T-helper 2 cell treated with Interferon-gamma antibody and Interleukin-4, amounts not matched to agents 100 ng/mL and 5 ng/mL, for 36 hours (primary cell): ENCODE measurements around the gene STK32C. TPM values are rescaled to one million over a fixed set of nuclear protein-coding genes. Genes with fewer than 3 reads are reported as not detected.

Source experiments
- intact Hi-C: fragments of 100-400 bp; cut with micrococcal nuclease; formaldehyde crosslinking; loops from one replicate; pipeline ENCODE4 v1.15.1; 2023
- total RNA-seq: library from RNA; stranded (reverse); gene quantifications from 2 replicates; pipeline ENCODE4 v1.2.3, GENCODE V29; 2022

Gene STK32C
- total RNA-seq, 1 donor from 2014 or later: 10.6 TPM

DNA sequence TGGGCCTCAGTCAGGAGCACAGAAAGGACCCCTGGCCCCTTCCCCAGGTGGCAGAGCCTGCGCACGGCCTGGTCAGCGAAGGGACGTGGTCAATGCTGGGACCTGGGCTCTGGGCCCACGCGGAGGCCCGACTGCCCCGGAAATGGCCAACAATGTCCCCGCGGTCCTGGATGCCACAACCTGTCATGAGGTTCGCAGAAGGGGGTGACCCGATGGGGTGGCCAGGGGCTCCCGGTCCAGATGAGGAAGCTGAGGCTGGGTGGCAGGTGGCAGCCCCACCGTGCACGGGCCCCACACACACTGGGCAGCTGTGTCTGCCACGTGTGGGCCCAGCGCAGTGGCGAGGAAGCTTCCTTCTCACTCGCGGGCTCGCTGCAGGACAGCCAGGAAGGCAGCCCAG, 71.6 kb downstream of the STK32C start:
- intact Hi-C loops: no loop called here

- intact Hi-C loops: no loop called here
Measured at GRCh38 chr10:132234860-132235259, 72.9 kb downstream of the STK32C start.

DNA sequence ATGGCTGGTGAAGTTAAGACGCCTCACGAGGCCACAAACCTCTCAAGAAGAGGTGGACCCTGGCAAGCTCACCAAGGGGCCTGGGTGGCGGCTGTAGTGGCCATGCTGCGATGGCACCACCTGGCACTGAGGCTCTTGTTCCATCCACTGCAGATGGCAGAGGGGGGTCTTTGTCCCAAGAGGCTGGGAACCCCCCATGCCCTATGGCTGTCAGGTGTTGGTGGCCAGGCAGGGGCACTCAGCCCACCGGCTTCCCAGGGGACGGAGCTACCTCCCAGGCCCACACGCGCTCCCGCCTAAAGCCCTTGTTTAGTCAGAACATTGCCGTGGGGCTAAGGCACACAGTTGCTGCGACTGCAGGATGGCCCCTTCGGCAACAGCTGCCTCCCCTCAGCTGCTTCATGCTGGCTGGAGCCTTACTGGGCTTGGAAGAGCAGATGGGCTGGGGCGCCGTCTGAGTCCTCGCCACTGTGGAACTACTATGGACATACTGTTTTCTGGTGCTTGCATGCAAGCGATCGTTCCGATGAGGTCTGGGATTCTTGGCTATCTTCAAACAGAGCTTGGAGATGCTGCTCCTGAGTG, 74.2 kb downstream of the STK32C start:
- intact Hi-C loops: no loop called here

GRCh38 chr10:132232981-132233380, 74.8 kb downstream of the STK32C start:
- intact Hi-C loops: no loop called here

DNA sequence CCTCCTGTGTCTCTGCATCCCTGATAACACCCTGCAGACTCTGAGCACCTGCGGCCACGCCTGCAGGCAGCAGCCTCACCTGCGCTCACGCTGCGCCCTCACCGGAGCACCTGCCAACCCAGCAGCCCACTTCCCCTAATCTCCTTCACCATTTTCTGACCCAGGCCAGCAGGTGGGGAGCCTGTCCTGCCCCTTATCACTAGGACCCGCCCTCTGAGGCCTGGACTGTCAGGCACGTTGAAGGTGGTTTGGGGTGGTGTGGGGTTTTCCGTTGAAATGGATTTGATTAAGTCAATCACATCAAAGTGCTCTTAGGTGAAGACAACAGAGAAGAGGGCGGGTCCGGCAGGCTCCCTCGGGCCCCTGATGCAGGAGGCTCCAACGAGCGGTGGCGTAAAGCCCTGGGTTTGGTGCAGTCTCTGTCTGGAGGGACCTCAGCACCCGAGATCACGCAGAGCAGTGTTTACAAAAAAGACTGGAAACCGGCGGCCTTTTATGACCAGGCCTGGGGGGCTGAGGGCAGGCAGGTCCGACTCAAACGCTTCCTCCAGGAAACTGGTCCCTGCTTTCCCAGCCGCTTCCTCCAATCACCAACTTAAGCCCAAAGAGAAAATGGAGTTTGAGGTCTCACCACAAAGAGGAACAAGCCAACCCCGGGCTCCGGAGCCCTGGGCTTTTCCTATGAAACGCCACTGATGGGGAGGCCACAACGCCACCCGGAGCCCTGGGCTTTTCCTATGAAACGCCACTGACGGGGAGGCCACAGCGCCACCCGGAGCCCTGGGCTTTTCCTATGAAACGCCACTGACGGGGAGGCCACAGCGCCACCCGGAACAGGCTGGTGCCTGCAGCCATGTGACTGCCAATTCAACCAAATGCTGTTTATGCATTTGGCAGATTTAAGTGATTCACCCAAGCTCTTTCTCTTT, 75.5 kb downstream of the STK32C start:
- intact Hi-C loops: no loop called here

DNA sequence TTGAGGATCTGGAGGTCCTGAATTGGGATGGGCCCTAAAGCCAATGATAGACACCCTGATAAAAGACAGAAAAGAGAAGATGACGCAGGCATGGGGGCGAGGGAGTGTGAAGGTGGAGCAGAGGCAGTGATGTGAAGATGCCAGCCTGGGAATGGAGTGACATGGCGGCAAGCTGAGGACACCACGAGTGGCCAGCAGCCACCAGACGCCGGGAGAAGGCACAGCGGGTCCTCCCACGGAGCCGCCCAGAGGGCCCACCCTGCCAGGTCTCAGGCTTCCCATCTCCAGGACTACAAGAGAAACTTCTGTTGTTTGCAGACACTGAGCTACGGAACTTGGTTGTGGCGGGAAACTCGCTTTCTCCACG, 76.1 kb downstream of the STK32C start:
- intact Hi-C loops: no loop called here

GRCh38 chr10:132230557-132231210, 77.1 kb downstream of the STK32C start:
- intact Hi-C loops: no loop called here

DNA sequence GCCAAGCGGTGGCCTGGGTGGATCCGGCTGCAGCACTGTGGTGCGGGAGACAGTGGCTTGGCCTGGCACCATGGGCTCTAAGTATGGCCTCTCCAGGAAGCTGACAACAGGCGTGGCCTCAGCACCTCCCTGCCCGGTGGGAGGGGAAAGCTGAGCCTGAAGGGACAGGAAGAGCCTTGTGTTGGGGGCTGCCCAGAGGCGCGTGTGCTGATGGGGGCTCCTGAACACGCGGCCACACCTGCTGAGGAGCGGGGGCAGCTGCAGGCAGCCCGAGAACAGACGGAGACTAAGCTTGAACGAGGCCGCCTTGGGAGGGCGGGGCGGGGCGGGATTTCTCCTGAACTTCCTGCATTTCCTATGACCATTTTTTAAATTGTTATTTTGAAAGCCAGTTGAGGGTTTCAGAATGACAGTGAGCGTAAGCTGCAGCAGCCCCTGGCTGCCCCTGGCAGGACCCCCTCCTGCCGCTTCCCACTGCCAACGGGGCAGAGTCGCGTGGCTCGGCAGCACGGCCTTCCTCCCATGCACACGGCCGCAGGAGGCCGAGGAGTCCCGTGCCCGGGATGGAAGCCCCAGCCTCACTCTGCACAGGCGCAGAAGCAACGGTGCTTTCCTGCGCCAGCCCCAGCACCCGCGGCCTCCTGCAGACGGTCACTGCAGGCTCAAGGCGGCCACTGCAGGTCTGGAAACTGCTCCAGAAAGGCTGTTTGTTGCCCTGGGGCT, 77.8 kb downstream of the STK32C start:
- intact Hi-C loops: no loop called here

DNA sequence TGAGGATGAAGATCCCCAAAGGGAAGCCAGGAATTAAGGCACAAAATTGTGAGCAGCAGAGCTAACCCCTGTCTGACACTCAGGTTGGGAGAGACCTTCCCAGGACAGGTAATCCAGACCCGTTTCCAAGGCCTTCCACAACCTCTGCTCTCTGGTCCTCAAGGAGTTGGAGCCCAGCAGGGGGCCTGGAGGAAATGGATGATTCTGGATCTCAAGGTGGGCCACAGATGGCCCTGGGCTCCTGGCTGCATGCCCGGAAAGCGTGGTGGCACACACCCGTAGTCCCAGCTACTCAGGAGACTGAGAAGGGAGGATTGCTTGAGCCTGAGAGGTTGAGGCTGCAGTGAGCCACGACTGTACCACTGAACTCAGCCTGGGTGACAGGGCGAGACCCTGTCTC, 78.7 kb downstream of the STK32C start:
- intact Hi-C loops: no loop called here

- intact Hi-C loops: no loop called here
Measured at GRCh38 chr10:132228616-132229015, 79.1 kb downstream of the STK32C start.

DNA sequence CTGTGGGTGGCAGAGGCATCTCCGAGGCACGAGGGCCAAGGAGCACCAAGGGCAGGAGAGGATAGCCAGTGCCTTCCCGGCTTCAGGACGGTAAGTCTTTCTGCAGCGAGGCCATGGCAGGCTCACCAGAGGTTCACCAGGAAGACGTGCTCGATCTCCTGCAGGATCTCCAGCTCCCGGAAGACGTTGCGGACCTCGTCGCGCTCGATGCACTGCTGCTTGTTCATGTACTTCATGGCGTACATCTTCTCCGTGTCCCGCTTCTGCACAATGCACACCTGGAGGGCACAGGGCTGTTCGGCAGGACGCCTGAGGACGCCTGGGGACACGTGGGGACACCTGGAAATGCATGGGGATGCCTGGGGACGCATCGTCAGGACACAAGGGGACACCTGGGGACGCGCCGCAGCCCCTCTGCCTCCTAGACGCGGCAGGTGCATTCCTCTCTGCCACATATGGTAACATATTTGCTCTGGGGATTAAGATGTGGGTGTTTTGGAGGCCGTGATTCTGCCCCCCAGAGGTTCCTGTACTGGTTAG, 79.8 kb downstream of the STK32C start:
- intact Hi-C loops: no loop called here

- intact Hi-C loops: no loop called here
Measured at GRCh38 chr10:132226586-132227405, 81.0 kb downstream of the STK32C start.

DNA sequence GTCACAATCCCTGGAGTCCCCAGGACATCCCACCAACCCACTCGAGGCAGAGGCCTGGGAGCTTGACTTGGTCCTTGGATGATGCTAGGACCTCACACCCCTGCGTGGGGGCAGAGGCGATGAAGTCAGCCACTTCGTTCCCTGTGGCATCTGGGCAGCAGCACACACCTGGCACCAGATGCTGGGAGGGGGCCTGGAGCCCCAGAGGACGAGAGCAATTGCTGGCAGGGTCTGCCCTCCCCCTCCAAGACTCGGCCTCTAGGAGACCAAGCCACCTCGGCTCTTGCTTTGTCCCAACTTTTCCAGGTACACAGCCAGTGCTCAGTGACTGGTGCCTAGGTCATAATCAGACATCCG, 81.9 kb downstream of the STK32C start:
- intact Hi-C loops: no loop called here

DNA sequence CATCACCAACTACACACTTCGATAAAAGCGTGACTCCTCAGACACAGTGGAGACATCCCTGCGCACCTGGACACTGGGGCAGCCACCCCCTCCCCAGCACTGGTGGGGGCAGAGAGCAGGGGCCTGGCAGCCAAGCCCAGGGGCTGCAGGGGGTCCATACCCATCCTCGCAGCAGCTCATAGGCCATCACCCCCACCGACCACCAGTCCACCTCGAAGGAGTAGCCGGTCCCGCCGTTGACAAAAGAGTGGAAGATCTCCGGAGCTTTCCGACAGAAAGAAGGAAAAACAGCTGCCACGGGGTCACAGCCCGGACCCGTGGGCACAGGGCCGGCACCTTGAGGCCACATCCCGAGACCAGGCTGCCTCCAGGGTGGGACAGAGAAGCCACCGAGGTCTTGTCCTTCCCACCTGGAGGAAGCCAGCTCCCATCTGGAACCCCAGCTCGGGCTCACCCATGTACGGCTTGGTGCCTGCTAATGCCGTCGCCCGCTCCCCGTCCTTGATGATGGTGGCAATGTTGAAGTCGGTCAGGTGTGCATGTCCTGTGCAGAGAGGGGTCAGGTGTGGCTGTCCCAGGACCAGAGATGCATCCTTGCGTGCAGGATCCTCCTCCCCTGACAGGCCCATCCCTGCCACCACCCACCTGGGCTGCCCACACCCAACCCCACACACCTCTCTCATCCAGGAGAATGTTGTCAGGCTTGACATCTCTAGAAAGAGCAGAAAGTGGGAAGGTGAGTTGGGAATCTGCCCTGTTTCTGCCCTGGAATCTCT, 82.5 kb downstream of the STK32C start:
- intact Hi-C loops: no loop called here

- intact Hi-C loops: loop anchor here (5.0 kb wide), 1 partner anchor 108 kb away; the partner anchor contains the start of gene LRRC27
Measured at GRCh38 chr10:132224343-132225072, 83.2 kb downstream of the STK32C start.

GRCh38 chr10:132223611-132224342, 84.0 kb downstream of the STK32C start:
- intact Hi-C loops: loop anchor here (1.0 to 5.0 kb wide), 3 partner anchors 109 to 230 kb away; partner anchors contain the start of gene LRRC27

GRCh38 chr10:132223156-132223590, 84.6 kb downstream of the STK32C start:
- intact Hi-C loops: loop anchor here (1.0 to 5.0 kb wide), 3 partner anchors 109 to 230 kb away; partner anchors contain the start of gene LRRC27

GRCh38 chr10:132222726-132223125, 85.0 kb downstream of the STK32C start:
- intact Hi-C loops: loop anchor here (1.0 to 5.0 kb wide), 3 partner anchors 110 to 231 kb away; partner anchors contain the start of gene LRRC27
